ENCODE measurements around the gene LPO. TPM values are rescaled to one million over a fixed set of nuclear protein-coding genes. Genes with fewer than 3 reads are reported as not detected.

Gene LPO
- polyA plus RNA-seq: not detected in 2 replicates

GRCh38 chr17:58238147-58238634 lies at the start of gene LPO:
Gene LPO (plus strand): TSS chr17:58238584. CDS start chr17:58242980, 4,396 bp downstream.

DNA sequence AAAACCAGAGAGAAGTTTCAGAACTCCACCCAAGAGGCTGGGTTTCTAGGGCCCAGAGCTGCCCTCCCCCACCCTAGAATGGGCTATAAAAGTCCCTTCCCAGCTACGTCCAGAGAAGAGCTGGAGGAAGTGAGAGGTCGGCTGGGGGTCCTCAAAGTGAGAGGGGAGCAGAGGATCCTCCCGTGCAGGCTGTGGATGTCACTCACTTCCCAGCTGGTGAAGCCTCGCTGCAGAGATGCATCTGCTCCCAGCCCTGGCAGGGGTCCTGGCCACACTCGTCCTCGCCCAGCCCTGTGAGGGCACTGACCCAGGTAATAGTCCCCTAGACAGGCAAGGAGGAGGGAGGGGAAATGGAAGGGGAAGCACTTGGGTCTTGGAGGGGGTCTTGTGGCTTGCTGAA lies 45.8 kb upstream of the LPO start, which contains the start of gene EPX:
Gene EPX, plus strand, starts transcription at position 115 of the 400 bp plus-strand sequence. Its CDS starts 121 bp downstream, at position 236.

DNA sequence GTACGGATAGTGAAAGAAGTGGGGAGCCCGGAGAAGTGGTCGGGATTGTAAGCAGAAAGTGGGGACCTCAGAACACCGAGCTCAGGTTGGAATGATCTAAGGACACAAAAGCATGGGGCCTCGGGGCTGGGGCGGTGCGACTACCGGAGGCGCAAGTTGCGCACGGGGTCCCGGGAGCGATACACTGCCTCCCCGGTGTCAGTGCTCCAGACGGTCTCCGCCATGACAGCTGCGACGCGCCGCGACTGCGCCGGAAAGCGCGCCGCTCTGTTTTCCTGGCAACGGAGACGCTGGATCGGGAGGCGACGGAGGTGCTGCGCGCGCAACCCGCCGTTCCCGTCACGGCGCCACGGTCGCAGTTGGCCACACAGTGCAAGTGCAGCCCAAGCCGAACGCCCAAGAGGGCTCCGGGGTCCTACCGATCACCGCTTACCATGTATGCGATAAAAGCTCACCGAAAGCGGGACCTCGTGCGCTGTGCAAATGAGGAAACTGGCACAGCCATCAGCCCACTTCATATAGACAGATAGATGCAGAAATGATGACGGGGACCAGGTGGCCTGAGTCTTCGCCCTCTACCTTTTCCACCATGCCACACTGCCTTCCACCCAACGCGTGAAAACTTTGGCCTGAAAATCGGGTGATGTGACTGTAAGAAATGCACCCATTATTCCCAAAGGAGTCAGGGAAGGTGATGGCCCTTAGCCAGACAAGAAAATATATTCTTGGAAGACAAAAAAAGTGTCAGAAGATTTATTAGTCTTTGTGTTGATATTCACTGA lies 19.2 kb upstream of the LPO start, which contains the start of gene MKS1:
Gene MKS1, minus strand, starts transcription at position 249 of the 782 bp plus-strand sequence. Its CDS starts 25 bp downstream, at position 224.

GRCh38 chr17:58280480-58281217 lies 42.3 kb downstream of the LPO start, which contains the start of gene MPO:
Gene MPO (minus strand): TSS chr17:58280935. CDS start chr17:58280758, 177 bp downstream.

Other genes starting within 250 kb of the LPO start
- 25.0 and 27.9 TPM in 2 replicates for gene SRSF1, start 231.3 kb upstream of the LPO start, polyA plus RNA-seq
- 8.5 and 10.0 TPM in 2 replicates for gene DYNLL2, start 155.2 kb upstream of the LPO start, polyA plus RNA-seq
- 0.48 TPM in 1 of 2 replicates, not detected in the other for gene OR4D1, start 90.2 kb upstream of the LPO start, polyA plus RNA-seq
- gene OR4D2, start 71.6 kb upstream of the LPO start, polyA plus RNA-seq: not detected in 2 replicates
- not detected in 2 replicates for gene EPX, start 45.9 kb upstream of the LPO start, polyA plus RNA-seq
- 4.1 and 7.9 TPM in 2 replicates for gene MKS1, start 19.3 kb upstream of the LPO start, polyA plus RNA-seq
- 0.52 and 2.9 TPM in 2 replicates for gene MPO, start 42.4 kb downstream of the LPO start, polyA plus RNA-seq
- 6.9 and 13.2 TPM in 2 replicates for gene TSPOAP1, start 90.2 kb downstream of the LPO start, polyA plus RNA-seq
- 34.1 and 47.8 TPM in 2 replicates for gene SUPT4H1, start 113.6 kb downstream of the LPO start, polyA plus RNA-seq
- gene RNF43, start 178.9 kb downstream of the LPO start, polyA plus RNA-seq: 0.99 and 4.0 TPM in 2 replicates
- gene HSF5, start 249.8 kb downstream of the LPO start, polyA plus RNA-seq: not detected in 2 replicates